ENCODE measurements around the gene MVK.

DNA sequence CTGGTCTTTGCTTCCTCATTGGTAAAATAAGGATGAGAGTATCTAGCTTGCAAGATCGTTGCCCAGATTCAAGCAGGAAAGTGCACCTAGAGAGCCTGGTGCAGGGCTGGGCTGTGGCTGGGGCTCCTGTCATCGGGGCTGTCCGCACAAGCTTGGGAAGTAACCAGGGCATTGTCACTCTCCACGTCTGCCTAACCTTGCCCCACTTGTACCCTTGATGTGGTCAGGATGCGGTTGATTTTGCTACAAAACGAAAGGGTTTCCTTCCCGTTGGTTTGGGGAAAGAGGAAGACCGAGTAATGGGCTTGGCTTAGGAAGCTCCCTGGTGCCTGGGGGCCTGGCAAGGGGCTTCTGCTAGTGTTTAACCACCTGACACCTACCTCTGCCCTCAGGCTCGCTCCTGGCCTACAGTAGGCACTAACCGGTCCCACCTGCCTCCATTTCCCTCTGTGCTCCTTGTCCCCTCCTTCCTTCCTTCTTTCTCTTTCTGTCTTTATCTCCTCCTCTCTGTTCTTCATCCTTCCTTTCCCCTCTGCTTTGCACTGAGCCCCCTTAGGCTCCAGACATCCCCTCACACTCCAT, 21.8 kb downstream of the MVK start:
- TF ChIP-seq FOSL2 (IDR thresholded peaks at IDR 0.05; ENCODE audit: borderline replicate concordance, low read depth) = no peak
- TF ChIP-seq, protein P1, sequence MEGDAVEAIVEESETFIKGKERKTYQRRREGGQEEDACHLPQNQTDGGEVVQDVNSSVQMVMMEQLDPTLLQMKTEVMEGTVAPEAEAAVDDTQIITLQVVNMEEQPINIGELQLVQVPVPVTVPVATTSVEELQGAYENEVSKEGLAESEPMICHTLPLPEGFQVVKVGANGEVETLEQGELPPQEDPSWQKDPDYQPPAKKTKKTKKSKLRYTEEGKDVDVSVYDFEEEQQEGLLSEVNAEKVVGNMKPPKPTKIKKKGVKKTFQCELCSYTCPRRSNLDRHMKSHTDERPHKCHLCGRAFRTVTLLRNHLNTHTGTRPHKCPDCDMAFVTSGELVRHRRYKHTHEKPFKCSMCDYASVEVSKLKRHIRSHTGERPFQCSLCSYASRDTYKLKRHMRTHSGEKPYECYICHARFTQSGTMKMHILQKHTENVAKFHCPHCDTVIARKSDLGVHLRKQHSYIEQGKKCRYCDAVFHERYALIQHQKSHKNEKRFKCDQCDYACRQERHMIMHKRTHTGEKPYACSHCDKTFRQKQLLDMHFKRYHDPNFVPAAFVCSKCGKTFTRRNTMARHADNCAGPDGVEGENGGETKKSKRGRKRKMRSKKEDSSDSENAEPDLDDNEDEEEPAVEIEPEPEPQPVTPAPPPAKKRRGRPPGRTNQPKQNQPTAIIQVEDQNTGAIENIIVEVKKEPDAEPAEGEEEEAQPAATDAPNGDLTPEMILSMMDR (IDR thresholded peaks at IDR 0.05) = no peak
- TF ChIP-seq SIN3A (IDR thresholded peaks at IDR 0.05; ENCODE audit: borderline replicate concordance, low read depth, low read length) = no peak
- TF ChIP-seq, protein P2, sequence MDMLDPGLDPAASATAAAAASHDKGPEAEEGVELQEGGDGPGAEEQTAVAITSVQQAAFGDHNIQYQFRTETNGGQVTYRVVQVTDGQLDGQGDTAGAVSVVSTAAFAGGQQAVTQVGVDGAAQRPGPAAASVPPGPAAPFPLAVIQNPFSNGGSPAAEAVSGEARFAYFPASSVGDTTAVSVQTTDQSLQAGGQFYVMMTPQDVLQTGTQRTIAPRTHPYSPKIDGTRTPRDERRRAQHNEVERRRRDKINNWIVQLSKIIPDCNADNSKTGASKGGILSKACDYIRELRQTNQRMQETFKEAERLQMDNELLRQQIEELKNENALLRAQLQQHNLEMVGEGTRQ (IDR thresholded peaks at IDR 0.05; ENCODE audit: borderline replicate concordance, low read depth, low read length) = no peak
- no peak for TF ChIP-seq RAD21 (IDR thresholded peaks at IDR 0.05; ENCODE audit: low read length)
- no peak for TF ChIP-seq TAF1 (IDR thresholded peaks at IDR 0.05; ENCODE audit: borderline replicate concordance, low read depth, low read length)
- TF ChIP-seq EP300 (IDR thresholded peaks at IDR 0.05; ENCODE audit: borderline replicate concordance in 1 of 2, low read depth in 1 of 2, low read length in 1 of 2) = no peak
